IMR-90 (cell line): Measurements from ENCODE around the gene RAB3IL1. TPM values are rescaled to one million over a fixed set of nuclear protein-coding genes. Genes with fewer than 3 reads are reported as not detected.
A peak's percentile ranks its signal among the peaks of the same experiment; 100 is the strongest.

Source experiments
- ATAC-seq: fragments of 200-7000 bp; cut with Tn5 transposase; 2 replicates; pipeline ENCODE4 v1.9.1; 2020; ENCODE audit warnings: low read depth, mild to moderate bottlenecking, moderate library complexity
- BruUV-seq: library from RNA; stranded (reverse); fragments of 400-500 nt; replicated peaks from 2 replicates; lab custom pipeline; 2021; lab: Mats Ljungman, UMichigan
- CTCF ChIA-PET: fragments of 300-600 bp; formaldehyde crosslinking; extraction: SDS; loops from one replicate; lab custom pipeline; 2021; ENCODE audit warnings: antibody characterized with exemption; lab: Yijun Ruan, JAX
- POLR2A ChIA-PET: fragments of 300-600 bp; sonication (Branson Sonifier 250); formaldehyde crosslinking; loops from one replicate; lab custom pipeline; 2022; ENCODE audit warnings: antibody characterized with exemption; ENCODE audit not compliant: unreplicated experiment; lab: Charles Lee
- DNase-seq: peaks from one replicate; pipeline ENCODE4 v3.0.0; 2013
- H2AFZ ChIP-seq: replicated peaks from 2 replicates; pipeline ENCODE3; 2013; ENCODE audit warnings: low read length, mild to moderate bottlenecking; ENCODE audit not compliant: poor library complexity
- H2AK5ac ChIP-seq: 2 replicates; pipeline ENCODE4 v1.6.1; 2013; ENCODE audit warnings: low read depth, low read length, inconsistent platforms
- H2AK9ac ChIP-seq: replicated peaks from 2 replicates; pipeline ENCODE3; 2013; ENCODE audit warnings: mild to moderate bottlenecking, low read depth, low read length, moderate library complexity; ENCODE audit not compliant: poor library complexity
- H2BK120ac ChIP-seq: 2 replicates; pipeline ENCODE4 v1.6.1; 2013; ENCODE audit warnings: low read depth, low read length, inconsistent platforms
- H2BK15ac ChIP-seq: 3 replicates; pipeline ENCODE4 v1.6.1; 2013; ENCODE audit warnings: low read depth, low read length, inconsistent platforms
- H2BK20ac ChIP-seq: 2 replicates; pipeline ENCODE4 v1.6.1; 2013; ENCODE audit warnings: low read depth, mild to moderate bottlenecking, inconsistent platforms, low read length, moderate library complexity
- H2BK5ac ChIP-seq: 2 replicates; pipeline ENCODE4 v1.6.1; 2013; ENCODE audit warnings: mild to moderate bottlenecking, low read depth, low read length, inconsistent platforms; ENCODE audit not compliant: poor library complexity, severe bottlenecking
- H3K14ac ChIP-seq: replicated peaks from 2 replicates; pipeline ENCODE4 v1.6.1; 2013; ENCODE audit warnings: low read depth, low read length, inconsistent platforms
- H3K18ac ChIP-seq: 2 replicates; pipeline ENCODE4 v1.6.1; 2013; ENCODE audit warnings: low read depth, low read length, control low read depth
- H3K23ac ChIP-seq: 2 replicates; pipeline ENCODE4 v1.6.1; 2013; ENCODE audit warnings: low read depth, low read length, inconsistent platforms
- H3K27ac ChIP-seq: 2 replicates; pipeline ENCODE4 v1.5.1; 2013; ENCODE audit warnings: mild to moderate bottlenecking, control low read depth, low read length; ENCODE audit not compliant: insufficient read depth
- H3K27me3 ChIP-seq: 2 replicates; pipeline ENCODE4 v1.6.1; 2013; ENCODE audit warnings: low read length; ENCODE audit not compliant: control insufficient read depth, insufficient read depth
- H3K36me3 ChIP-seq: 2 replicates; pipeline ENCODE4 v1.6.1; 2013; ENCODE audit warnings: low read length, mixed read lengths; ENCODE audit not compliant: control insufficient read depth, insufficient read depth
- H3K4ac ChIP-seq: 2 replicates; pipeline ENCODE4 v1.6.1; 2013; ENCODE audit warnings: low read depth, low read length, inconsistent platforms
- H3K4me1 ChIP-seq: 2 replicates; pipeline ENCODE4 v1.6.1; 2013; ENCODE audit warnings: low read length, mixed read lengths; ENCODE audit not compliant: control insufficient read depth, insufficient read depth
- H3K4me2 ChIP-seq: 2 replicates; pipeline ENCODE4 v1.6.1; 2013; ENCODE audit warnings: low read depth, mild to moderate bottlenecking, control low read depth, low read length, moderate library complexity
- H3K4me3 ChIP-seq: 2 replicates; pipeline ENCODE4 v1.5.1; 2013; ENCODE audit warnings: low read depth, mild to moderate bottlenecking, control low read depth, low read length, moderate library complexity; ENCODE audit not compliant: insufficient read depth
- H3K56ac ChIP-seq: 2 replicates; pipeline ENCODE4 v1.6.1; 2013; ENCODE audit warnings: low read length, inconsistent platforms; ENCODE audit not compliant: insufficient read depth; ENCODE audit errors: extremely low read depth
- H3K79me1 ChIP-seq, 2 experiments: 2 replicates each; pipeline ENCODE4 v1.6.1; 2013; ENCODE audit warnings: low read length in 2 of 2, inconsistent platforms in 1 of 2, low read depth in 1 of 2
- H3K9ac ChIP-seq: 2 replicates; pipeline ENCODE4 v1.6.1; 2013; ENCODE audit warnings: low read depth, low read length, control low read depth
- H3K9me1 ChIP-seq: 2 replicates; pipeline ENCODE4 v1.6.1; 2013; ENCODE audit warnings: low read length, inconsistent platforms; ENCODE audit not compliant: insufficient read depth
- H3K9me3 ChIP-seq: 2 replicates; pipeline ENCODE4 v1.6.1; 2013; ENCODE audit warnings: low read length; ENCODE audit not compliant: control insufficient read depth, insufficient read depth
- H4K20me1 ChIP-seq: 2 replicates; pipeline ENCODE4 v1.6.1; 2013; ENCODE audit warnings: low read length, inconsistent platforms; ENCODE audit not compliant: insufficient read depth
- H4K5ac ChIP-seq: 2 replicates; pipeline ENCODE4 v1.6.1; 2013; ENCODE audit warnings: mild to moderate bottlenecking, low read depth, low read length, control low read depth
- H4K8ac ChIP-seq, 2 experiments: 2 replicates each; pipeline ENCODE4 v1.6.1; 2013; ENCODE audit warnings: low read depth in 2 of 2, low read length in 2 of 2, control low read depth in 1 of 2, inconsistent platforms in 1 of 2
- H4K91ac ChIP-seq: 2 replicates; pipeline ENCODE4 v1.6.1; 2013; ENCODE audit warnings: low read depth, low read length, inconsistent platforms; ENCODE audit not compliant: insufficient read depth
- FOS ChIP-seq: fragments of 150-350 bp; IDR thresholded peaks from 2 replicates; pipeline ENCODE4 v1.6.1; 2016; ENCODE audit warnings: low read depth, low read length
- MAZ ChIP-seq: IDR thresholded peaks from 2 replicates; pipeline ENCODE4 v1.6.1; 2012; ENCODE audit warnings: low read depth, mild to moderate bottlenecking, low read length, improper control_type of control experiment, moderate library complexity, borderline replicate concordance
- NFE2L2 ChIP-seq: fragments of 150-350 bp; IDR thresholded peaks from 2 replicates; pipeline ENCODE4 v1.6.1; 2016; ENCODE audit warnings: low read depth, mild to moderate bottlenecking, low read length
- RAD21 ChIP-seq: IDR thresholded peaks from 2 replicates; pipeline ENCODE4 v1.6.1; 2012; ENCODE audit warnings: low read length, improper control_type of control experiment
- RCOR1 ChIP-seq: IDR thresholded peaks from 2 replicates; pipeline ENCODE4 v1.6.1; 2012; ENCODE audit warnings: mild to moderate bottlenecking, low read length, improper control_type of control experiment; ENCODE audit not compliant: insufficient replicate concordance
- SMC3 ChIP-seq: fragments of 150-350 bp; IDR thresholded peaks from 2 replicates; pipeline ENCODE4 v1.6.1; 2016; ENCODE audit warnings: low read depth, mild to moderate bottlenecking, antibody characterized with exemption, low read length, moderate library complexity
- WGBS, 2 experiments: methylation state at CpG; one replicate each; pipeline versions ENCODE4 v1.1.5 to v1.1.7; 2013; ENCODE audit warnings: missing lambda C conversion rate in 2 of 2; ENCODE audit not compliant: insufficient read length in 1 of 2; ENCODE audit errors: extremely low coverage in 2 of 2; 5-methylcytosine and 5-hydroxymethylcytosine counted together
- dilution Hi-C: fragments of 300-500 bp; cut with HindIII; formaldehyde crosslinking; loops from one replicate; pipeline ENCODE4 v1.14.3; 2018; ENCODE audit warnings: low sequenced_read_pairs; ENCODE audit not compliant: unreplicated experiment
- in situ Hi-C: fragments of 300-500 bp; cut with MboI; formaldehyde crosslinking; loops from 3 replicates; pipeline ENCODE4 v1.14.3; 2019; ENCODE audit warnings: low sequenced_read_pairs, inconsistent platforms, mixed read lengths
- intact Hi-C: fragments of 100-400 bp; cut with micrococcal nuclease; formaldehyde crosslinking; loops from 2 replicates; pipeline ENCODE4 v1.10.0; 2022
- polyA plus RNA-seq, 3 experiments: library from polyadenylated mRNA; depleted of rRNA; stranded (reverse); fragments of >200 nt; gene quantifications; 2 replicates each; pipeline ENCODE4 v1.2.3, GENCODE V29; 2012; ENCODE audit warnings: low replicate concordance in 1 of 3
- total RNA-seq: library from RNA; depleted of rRNA; stranded (reverse); fragments of >200 nt; gene quantifications from 2 replicates; pipeline ENCODE4 v1.2.3, GENCODE V29; 2012
- TF ChIP-seq, protein P1 (sequence below): conservative IDR thresholded peaks from 2 replicates; pipeline ENCODE4 v1.5.1; 2012; ENCODE audit warnings: mild to moderate bottlenecking, low read depth, low read length, improper control_type of control experiment
- TF ChIP-seq, protein P2 (sequence below): fragments of 150-350 bp; IDR thresholded peaks from 2 replicates; pipeline ENCODE4 v1.6.1; 2017; ENCODE audit warnings: mild to moderate bottlenecking, antibody characterized with exemption, low read length, low read depth

The RAB3IL1 gene
- total and polyA plus RNA-seq, 2 of the 4 experiments (the other 2 are of a cell fraction): 0.72 to 1.9 TPM

DNA sequence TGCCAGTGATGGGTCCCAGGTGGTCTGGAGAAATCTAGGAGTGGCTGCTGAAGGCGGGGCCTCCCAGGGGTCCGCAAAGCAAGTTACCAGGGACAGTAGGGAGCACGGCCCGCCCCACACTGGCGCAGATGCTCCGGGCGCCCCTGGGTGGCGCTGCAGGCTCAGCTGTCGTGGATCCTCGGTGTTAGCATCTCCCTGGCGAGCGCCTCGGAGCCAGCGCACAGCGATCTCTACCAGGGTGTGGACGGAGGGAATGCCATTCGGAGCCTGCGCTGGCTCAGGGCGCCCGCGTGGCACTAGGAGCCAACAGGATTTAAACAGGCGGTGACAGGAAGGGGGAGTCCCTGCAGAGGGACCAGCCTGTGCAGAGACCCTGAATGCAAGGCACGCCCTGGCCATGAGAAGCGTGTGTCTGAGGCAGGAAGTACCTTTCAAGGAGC lies 46.2 kb downstream of the RAB3IL1 start:
- Histone ChIP-seq H2AK5ac (peak overlapping the region; percentile 2; the same call in 1 of the 2 replicates), H4K20me1 (no peaks in the 10 kb centered on the region; the same call in 1 of the 2 replicates), H3K9me1 (no peaks in the 10 kb centered on the region), H3K36me3 (peaks cover 6% of the 10 kb centered on the region; the same call in 1 of the 2 replicates), H3K4ac (peak overlapping the region; percentile 66), H3K14ac (peak overlapping the region; percentile 82), H3K9ac (peak overlapping the region; percentile 16; the same call in 1 of the 2 replicates), H3K4me3 (no peak overlapping the region), H3K9me3 (no peaks in the 10 kb centered on the region), H3K4me1 (peaks cover 2% of the 10 kb centered on the region), H2BK15ac (no peak overlapping the region), H2BK20ac (no peak overlapping the region), H4K8ac (peak overlapping the region in 1 of 2 experiments; percentile 71; a peak in 2 of 4 replicates), H2AK9ac (peak overlapping the region; percentile 74), H3K27ac (no peak overlapping the region), H3K79me1 (no peaks in the 10 kb centered on the region), H3K23ac (no peak overlapping the region; the same call in 1 of the 2 replicates), H3K56ac (no peak overlapping the region), H2BK120ac (peak overlapping the region; percentile 61; the same call in 1 of the 2 replicates), H2BK5ac (no peak overlapping the region), H4K91ac (peak overlapping the region; percentile 68; the same call in 1 of the 2 replicates), H2AFZ (peak overlapping the region; percentile 90), H4K5ac (0 out of 2 replicates have a peak overlapping the region, but pooled peaks have one; percentile 36), H3K27me3 (no peaks in the 10 kb centered on the region), H3K18ac (no peak overlapping the region), H3K4me2 (peak overlapping the region; percentile 78)
- DNase-seq (peak; percentile 67), ATAC-seq (peak; percentile 98)
- no TSS peak for BruUV-seq
- ChIA-PET CTCF (interaction anchor here (0.9 to 1.6 kb wide), 8 partner anchors 14 to 237 kb away, joined by 3 to 9 read pairs (median 3); partner anchors contain the start of gene BEST1), POLR2A (no interaction called here)
- TF ChIP-seq MAZ: peak; percentile 71; the same call in 1 of the 2 replicates
- no peak for TF ChIP-seq NFE2L2
- TF ChIP-seq, protein P1, sequence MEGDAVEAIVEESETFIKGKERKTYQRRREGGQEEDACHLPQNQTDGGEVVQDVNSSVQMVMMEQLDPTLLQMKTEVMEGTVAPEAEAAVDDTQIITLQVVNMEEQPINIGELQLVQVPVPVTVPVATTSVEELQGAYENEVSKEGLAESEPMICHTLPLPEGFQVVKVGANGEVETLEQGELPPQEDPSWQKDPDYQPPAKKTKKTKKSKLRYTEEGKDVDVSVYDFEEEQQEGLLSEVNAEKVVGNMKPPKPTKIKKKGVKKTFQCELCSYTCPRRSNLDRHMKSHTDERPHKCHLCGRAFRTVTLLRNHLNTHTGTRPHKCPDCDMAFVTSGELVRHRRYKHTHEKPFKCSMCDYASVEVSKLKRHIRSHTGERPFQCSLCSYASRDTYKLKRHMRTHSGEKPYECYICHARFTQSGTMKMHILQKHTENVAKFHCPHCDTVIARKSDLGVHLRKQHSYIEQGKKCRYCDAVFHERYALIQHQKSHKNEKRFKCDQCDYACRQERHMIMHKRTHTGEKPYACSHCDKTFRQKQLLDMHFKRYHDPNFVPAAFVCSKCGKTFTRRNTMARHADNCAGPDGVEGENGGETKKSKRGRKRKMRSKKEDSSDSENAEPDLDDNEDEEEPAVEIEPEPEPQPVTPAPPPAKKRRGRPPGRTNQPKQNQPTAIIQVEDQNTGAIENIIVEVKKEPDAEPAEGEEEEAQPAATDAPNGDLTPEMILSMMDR: peak; percentile 96
- peak; percentile 94 for TF ChIP-seq RAD21
- TF ChIP-seq, protein P2, sequence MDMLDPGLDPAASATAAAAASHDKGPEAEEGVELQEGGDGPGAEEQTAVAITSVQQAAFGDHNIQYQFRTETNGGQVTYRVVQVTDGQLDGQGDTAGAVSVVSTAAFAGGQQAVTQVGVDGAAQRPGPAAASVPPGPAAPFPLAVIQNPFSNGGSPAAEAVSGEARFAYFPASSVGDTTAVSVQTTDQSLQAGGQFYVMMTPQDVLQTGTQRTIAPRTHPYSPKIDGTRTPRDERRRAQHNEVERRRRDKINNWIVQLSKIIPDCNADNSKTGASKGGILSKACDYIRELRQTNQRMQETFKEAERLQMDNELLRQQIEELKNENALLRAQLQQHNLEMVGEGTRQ: no peak
- TF ChIP-seq SMC3: peak; percentile 89
- no peak for TF ChIP-seq FOS
- TF ChIP-seq RCOR1: no peak
- WGBS, 2 experiments: 11% methylated on average over 18 of the region's 24 CpGs; no CpG with 5 or more reads in 1 of the 2 experiments
- dilution Hi-C loops: no loop called here
- in situ Hi-C loops: loop anchor here (25.0 kb wide), 1 partner anchor 441 kb away; no protein-coding TSS in a partner anchor
- intact Hi-C loops: loop anchor here (1.0 to 5.0 kb wide), 6 partner anchors 26 to 506 kb away; no protein-coding TSS in a partner anchor
